Astrocyte (in vitro differentiated cells and primary cell): Measurements from ENCODE around the gene PLAAT5. TPM values are rescaled to one million over a fixed set of nuclear protein-coding genes. Genes with fewer than 3 reads are reported as not detected.

Source experiments
- DNase-seq: peaks from one replicate; pipeline ENCODE4 v3.0.0-alpha.2; 2010; ENCODE audit warnings: low read depth
- FAIRE-seq: peaks from 2 replicates; lab custom pipeline; 2011; peaks lifted over from hg19 to GRCh38; lab: Jason Lieb, UNC
- H2AFZ ChIP-seq: 2 replicates; pipeline ENCODE4 v1.6.0; 2012; ENCODE audit warnings: low read depth, low read length, inconsistent platforms
- H3K27ac ChIP-seq: 2 replicates; pipeline ENCODE4 v1.5.1; 2011; ENCODE audit warnings: low read depth, low read length, inconsistent platforms
- H3K27me3 ChIP-seq: 2 replicates; pipeline ENCODE4 v1.6.0; 2011; ENCODE audit warnings: low read length, inconsistent platforms; ENCODE audit not compliant: insufficient read depth
- H3K36me3 ChIP-seq: 2 replicates; pipeline ENCODE4 v1.5.1; 2011; ENCODE audit warnings: low read length, inconsistent platforms; ENCODE audit not compliant: insufficient read depth
- H3K4me1 ChIP-seq: 2 replicates; pipeline ENCODE4 v1.5.1; 2011; ENCODE audit warnings: low read length, inconsistent platforms; ENCODE audit not compliant: insufficient read depth
- H3K4me2 ChIP-seq: 2 replicates; pipeline ENCODE4 v1.6.0; 2012; ENCODE audit warnings: low read length, inconsistent platforms
- H3K4me3 ChIP-seq: 2 replicates; pipeline ENCODE4 v1.5.1; 2011; ENCODE audit warnings: low read depth, mild to moderate bottlenecking, low read length, inconsistent platforms; ENCODE audit not compliant: insufficient read depth
- H3K79me2 ChIP-seq: 2 replicates; pipeline ENCODE4 v1.6.0; 2012; ENCODE audit warnings: mild to moderate bottlenecking, low read length, inconsistent platforms; ENCODE audit not compliant: insufficient read depth
- H3K9ac ChIP-seq: 2 replicates; pipeline ENCODE4 v1.6.0; 2012; ENCODE audit warnings: mild to moderate bottlenecking, low read length, inconsistent platforms
- H3K9me3 ChIP-seq: 2 replicates; pipeline ENCODE4 v1.5.1; 2012; ENCODE audit warnings: low read depth, mild to moderate bottlenecking, low read length, inconsistent platforms; ENCODE audit not compliant: insufficient read depth
- H4K20me1 ChIP-seq: 2 replicates; pipeline ENCODE4 v1.6.0; 2012; ENCODE audit warnings: low read length, inconsistent platforms; ENCODE audit not compliant: insufficient read depth
- H3K27ac Mint-ChIP-seq: one replicate; pipeline ENCODE4 v1.8.0; 2021; ENCODE audit warnings: mild to moderate bottlenecking, mixed read lengths; ENCODE audit not compliant: unreplicated experiment
- H3K27me3 Mint-ChIP-seq: one replicate; pipeline ENCODE4 v1.8.0; 2021; ENCODE audit warnings: low read depth, mixed read lengths; ENCODE audit not compliant: unreplicated experiment
- H3K36me3 Mint-ChIP-seq: one replicate; pipeline ENCODE4 v1.8.0; 2021; ENCODE audit warnings: low read depth, mixed read lengths; ENCODE audit not compliant: unreplicated experiment
- H3K4me1 Mint-ChIP-seq: one replicate; pipeline ENCODE4 v1.8.0; 2021; ENCODE audit warnings: low read depth, mixed read lengths; ENCODE audit not compliant: unreplicated experiment
- H3K4me3 Mint-ChIP-seq: one replicate; pipeline ENCODE4 v1.8.0; 2021; ENCODE audit warnings: mild to moderate bottlenecking, moderate library complexity, mixed read lengths; ENCODE audit not compliant: unreplicated experiment
- H3K9me3 Mint-ChIP-seq: one replicate; pipeline ENCODE4 v1.8.0; 2021; ENCODE audit warnings: mild to moderate bottlenecking, mixed read lengths; ENCODE audit not compliant: unreplicated experiment
- EZH2 ChIP-seq: IDR thresholded peaks from 2 replicates; pipeline ENCODE4 v1.6.1; 2012; ENCODE audit warnings: mild to moderate bottlenecking, low read length, inconsistent platforms; ENCODE audit not compliant: insufficient read depth
- total RNA-seq: library from RNA; stranded (reverse); gene quantifications from 2 replicates; pipeline ENCODE4 v1.2.1, GENCODE V29; 2021
- TF ChIP-seq, protein P1 (sequence below): IDR thresholded peaks from 2 replicates; pipeline ENCODE4 v1.5.1; 2011; ENCODE audit warnings: low read depth, mild to moderate bottlenecking, inconsistent platforms, low read length, moderate library complexity; ENCODE audit not compliant: insufficient read depth

Gene PLAAT5
- total RNA-seq, 1 donor from 2014 or later: 0.36 TPM

DNA sequence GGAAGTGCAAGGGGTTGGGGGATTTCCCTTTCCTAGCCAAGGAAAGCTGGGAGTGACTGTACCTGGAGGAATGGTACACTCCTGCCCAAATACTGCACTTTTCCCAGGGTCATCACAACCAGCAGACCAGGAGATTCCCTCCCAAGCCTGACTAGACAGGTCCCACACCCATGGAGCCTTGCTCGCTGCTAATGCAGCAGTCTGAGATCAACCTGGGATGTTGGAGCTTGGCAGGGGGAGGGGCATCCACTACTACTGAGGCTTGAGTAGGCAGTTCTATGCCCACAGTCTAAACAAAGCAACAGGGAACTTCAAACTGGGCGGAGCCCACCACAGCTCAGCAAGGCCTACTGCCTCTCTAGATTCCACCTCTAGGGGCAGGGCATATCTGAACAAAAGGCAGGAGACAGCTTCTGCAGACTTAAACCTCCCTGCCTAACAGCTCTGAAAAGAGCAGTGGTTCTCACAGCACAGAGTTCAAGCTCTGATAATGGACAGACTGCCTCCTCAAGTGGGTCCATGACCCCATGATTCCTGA is 62.9 kb downstream of the PLAAT5 start:
- H3K36me3 ChIP-seq: no peaks in the 10 kb centered on the region
- H3K9me3 ChIP-seq: no peaks in the 10 kb centered on the region
- no peak overlapping the region for H2AFZ ChIP-seq
- H3K36me3 Mint-ChIP-seq: no peaks in the 10 kb centered on the region
- no peaks in the 10 kb centered on the region for H3K4me1 Mint-ChIP-seq
- H4K20me1 ChIP-seq: no peaks in the 10 kb centered on the region
- H3K4me3 Mint-ChIP-seq: no peak overlapping the region
- no peaks in the 10 kb centered on the region for H3K27me3 ChIP-seq
- no peak for FAIRE-seq
- H3K79me2 ChIP-seq: no peaks in the 10 kb centered on the region
- H3K27ac Mint-ChIP-seq: no peak overlapping the region
- no peak overlapping the region for H3K27ac ChIP-seq
- H3K4me1 ChIP-seq: no peaks in the 10 kb centered on the region
- no peak overlapping the region for H3K9ac ChIP-seq
- no peak overlapping the region for H3K4me2 ChIP-seq
- H3K9me3 Mint-ChIP-seq: peaks cover 8% of the 10 kb centered on the region
- no peak overlapping the region for H3K4me3 ChIP-seq
- DNase-seq: no peak
- H3K27me3 Mint-ChIP-seq: peaks cover 2% of the 10 kb centered on the region
- no peak for TF ChIP-seq EZH2
- TF ChIP-seq, protein P1, sequence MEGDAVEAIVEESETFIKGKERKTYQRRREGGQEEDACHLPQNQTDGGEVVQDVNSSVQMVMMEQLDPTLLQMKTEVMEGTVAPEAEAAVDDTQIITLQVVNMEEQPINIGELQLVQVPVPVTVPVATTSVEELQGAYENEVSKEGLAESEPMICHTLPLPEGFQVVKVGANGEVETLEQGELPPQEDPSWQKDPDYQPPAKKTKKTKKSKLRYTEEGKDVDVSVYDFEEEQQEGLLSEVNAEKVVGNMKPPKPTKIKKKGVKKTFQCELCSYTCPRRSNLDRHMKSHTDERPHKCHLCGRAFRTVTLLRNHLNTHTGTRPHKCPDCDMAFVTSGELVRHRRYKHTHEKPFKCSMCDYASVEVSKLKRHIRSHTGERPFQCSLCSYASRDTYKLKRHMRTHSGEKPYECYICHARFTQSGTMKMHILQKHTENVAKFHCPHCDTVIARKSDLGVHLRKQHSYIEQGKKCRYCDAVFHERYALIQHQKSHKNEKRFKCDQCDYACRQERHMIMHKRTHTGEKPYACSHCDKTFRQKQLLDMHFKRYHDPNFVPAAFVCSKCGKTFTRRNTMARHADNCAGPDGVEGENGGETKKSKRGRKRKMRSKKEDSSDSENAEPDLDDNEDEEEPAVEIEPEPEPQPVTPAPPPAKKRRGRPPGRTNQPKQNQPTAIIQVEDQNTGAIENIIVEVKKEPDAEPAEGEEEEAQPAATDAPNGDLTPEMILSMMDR: no peak

DNA sequence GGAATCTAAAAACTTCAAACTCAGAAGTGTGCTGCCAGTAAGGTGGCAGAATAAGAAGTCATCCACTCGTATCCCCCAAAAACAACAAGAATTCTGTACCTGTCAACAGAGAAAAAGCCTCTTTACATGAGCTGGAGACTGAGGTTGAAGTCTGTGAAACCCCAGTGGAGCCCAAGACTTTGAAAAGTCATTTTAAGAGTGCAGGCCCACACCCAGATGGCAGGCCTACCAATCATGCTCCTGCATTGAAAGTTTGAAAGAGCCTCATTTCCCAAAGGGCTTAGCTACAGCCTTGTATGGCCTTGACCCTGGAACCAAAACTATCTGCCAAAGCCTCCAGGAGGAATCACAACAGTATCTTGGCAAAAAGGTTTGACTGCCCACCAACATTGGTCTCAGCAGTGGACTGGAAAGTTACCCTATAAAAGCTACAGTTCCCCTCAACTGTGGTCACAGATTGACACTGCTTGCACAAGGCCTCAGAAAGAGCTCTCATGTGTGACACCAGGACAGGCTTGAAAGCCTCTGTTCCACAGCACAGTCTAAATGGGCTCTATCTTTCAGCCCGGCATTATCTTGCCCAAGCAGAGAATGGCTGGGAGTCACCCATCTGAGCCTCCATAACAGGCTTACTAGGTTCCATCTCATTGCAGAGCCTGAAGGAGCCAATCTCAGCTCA is 73.7 kb downstream of the PLAAT5 start:
- H3K27me3 Mint-ChIP-seq: no peaks in the 10 kb centered on the region

More for the DNA sequence above, 73.7 kb downstream of the PLAAT5 start:
- H4K20me1 ChIP-seq: no peaks in the 10 kb centered on the region
- H2AFZ ChIP-seq: no peak overlapping the region
- H3K9me3 ChIP-seq: no peaks in the 10 kb centered on the region
- Mint-ChIP-seq H3K36me3 (peaks cover 2% of the 10 kb centered on the region), H3K4me1 (no peaks in the 10 kb centered on the region), H3K4me3 (no peak overlapping the region), H3K27ac (no peak overlapping the region), H3K9me3 (peaks cover 3% of the 10 kb centered on the region)
- no peak overlapping the region for H3K4me2 ChIP-seq
- no peak overlapping the region for H3K4me3 ChIP-seq
- H3K27ac ChIP-seq: no peak overlapping the region
- no peaks in the 10 kb centered on the region for H3K79me2 ChIP-seq
- TF ChIP-seq EZH2: no peak
- TF ChIP-seq, protein P1: no peak
- FAIRE-seq (no peak), DNase-seq (no peak)
- no peaks in the 10 kb centered on the region for H3K4me1 ChIP-seq
- no peaks in the 10 kb centered on the region for H3K36me3 ChIP-seq
- no peaks in the 10 kb centered on the region for H3K27me3 ChIP-seq
- no peak overlapping the region for H3K9ac ChIP-seq

Other genes with a start within 250 kb of the PLAAT5 start
- gene SLC22A25, start 247.6 kb downstream of the PLAAT5 start, total RNA-seq: not detected in 2 replicates
- gene SLC22A9, start 121.4 kb downstream of the PLAAT5 start, total RNA-seq: not detected in 2 replicates
- gene LGALS12, start 14.9 kb upstream of the PLAAT5 start, total RNA-seq: not detected in 2 replicates
- gene PLAAT4, start 45.6 kb upstream of the PLAAT5 start, total RNA-seq: 4.9 and 7.8 TPM in 2 replicates
- 0.52 TPM in 1 of 2 replicates, not detected in the other for gene PLAAT2, start 72.2 kb upstream of the PLAAT5 start, total RNA-seq
- gene PLAAT3, start 123.3 kb upstream of the PLAAT5 start, total RNA-seq: 11.5 and 15.5 TPM in 2 replicates
- 45.2 and 47.9 TPM in 2 replicates for gene ATL3, start 180.2 kb upstream of the PLAAT5 start, total RNA-seq
- gene RTN3, start 190.3 kb upstream of the PLAAT5 start, total RNA-seq: 99.5 and 106 TPM in 2 replicates